Mucosa of descending colon (tissue), 3 donors: ENCODE data around the gene FCRL4. TPM values are rescaled to one million over a fixed set of nuclear protein-coding genes. Genes with fewer than 3 reads are reported as not detected.

ENCODE experiments used
- ATAC-seq: fragments of 200-7000 bp; cut with Tn5 transposase; one replicate; pipeline ENCODE4 v1.9.1; 2020; ENCODE audit warnings: mild to moderate bottlenecking, moderate library complexity
- DNase-seq, 3 donors: peaks; one replicate each; pipeline ENCODE4 v3.0.0-alpha.2; 2020
- H3K36me3 ChIP-seq: fragments of 200-600 bp; one replicate; pipeline ENCODE4 v1.8.0; 2021; ENCODE audit warnings: low read depth, mild to moderate bottlenecking
- H3K4me1 ChIP-seq: fragments of 200-600 bp; one replicate; pipeline ENCODE4 v1.8.0; 2021; ENCODE audit warnings: low read depth, mild to moderate bottlenecking
- H3K4me3 ChIP-seq: fragments of 200-600 bp; one replicate; pipeline ENCODE4 v1.8.0; 2021; ENCODE audit warnings: mild to moderate bottlenecking
- H3K9me3 ChIP-seq: fragments of 200-600 bp; one replicate; pipeline ENCODE4 v1.8.0; 2021; ENCODE audit warnings: mild to moderate bottlenecking
- CTCF ChIP-seq: fragments of 200-600 bp; IDR thresholded peaks from one replicate; pipeline ENCODE4 v1.8.0; 2022; ENCODE audit warnings: antibody characterized with exemption, mild to moderate bottlenecking
- intact Hi-C, 2 donors: fragments of 100-400 bp; cut with DNase I in 1 of 2; cut with micrococcal nuclease in 1 of 2; formaldehyde crosslinking; loops; one replicate each; pipeline versions ENCODE4 v1.11.0 to v1.11.1; 2022; cut with DNase I, micrococcal nuclease
- total RNA-seq, 3 donors: library from RNA; stranded (reverse); fragmentation: NEBNext Ultra II Directional in 2 of 3; extraction: Animal tissue kit (Norgen Biotek cat#: 25700) in 2 of 3; gene quantifications; one replicate each; pipeline versions ENCODE4 v1.2.1 to v1.2.4, GENCODE V29; 2021 to 2023
- donor health status: DM: no; HTN: no; CAD: no; lungs with moderate emphysema.
- donor health status: DM: no; HTN: no; CAD: no.
- donor health status: DM: no; HTN: yes; CAD: no.

The FCRL4 gene
- total RNA-seq, 3 donors from 2014 or later = 0.09 to 0.12 TPM; not detected in 1

GRCh38 chr1:157532569-157532968 is 65.3 kb downstream of the FCRL4 start:
- no peaks in the 10 kb centered on the region for H3K9me3 ChIP-seq
- DNase-seq (no peak), ATAC-seq (no peak)
- H3K4me3 ChIP-seq = no peak overlapping the region
- no peaks in the 10 kb centered on the region for H3K36me3 ChIP-seq
- intact Hi-C loops = no loop called here
- TF ChIP-seq CTCF = no peak
- H3K4me1 ChIP-seq = no peaks in the 10 kb centered on the region

GRCh38 chr1:157523774-157524493 is 74.0 kb downstream of the FCRL4 start:
- H3K4me1 ChIP-seq = no peaks in the 10 kb centered on the region
- DNase-seq = no peak
- intact Hi-C loops = no loop called here
- H3K9me3 ChIP-seq = no peaks in the 10 kb centered on the region
- no peak overlapping the region for H3K4me3 ChIP-seq
- no peak for TF ChIP-seq CTCF
- no peaks in the 10 kb centered on the region for H3K36me3 ChIP-seq
- peak; percentile 40 for ATAC-seq

Other genes starting within 250 kb of the FCRL4 start
- 1 to 10 TPM in 2 of 3 donors, under 1 TPM in 1; 0.95 to 3.3 (median 1.7) TPM for gene FCRL5, start 45.6 kb downstream of the FCRL4 start, total RNA-seq
- under 1 TPM in 2 of 3 donors, not detected in 1; 0.36 to 0.69 TPM for gene FCRL3, start 102.7 kb upstream of the FCRL4 start, total RNA-seq
- 1 to 10 TPM in 2 of 3 donors, under 1 TPM in 1; 0.51 to 1.4 (median 1.0) TPM for gene FCRL2, start 179.0 kb upstream of the FCRL4 start, total RNA-seq
- gene FCRL1, start 222.0 kb upstream of the FCRL4 start, total RNA-seq = 1 to 10 TPM in 1 of 3 donors, under 1 TPM in 1, not detected in 1; 0.17 to 1.4 TPM
- under 1 TPM in 1 of 3 donors, not detected in 2; 0.22 TPM for gene CD5L, start 243.7 kb upstream of the FCRL4 start, total RNA-seq